Nephron progenitor cell (in vitro differentiated cells): ENCODE results near the gene CERS6.
"Not testable (repeated sequence)": the region's sequence is repeated elsewhere in the genome, so short reads cannot be mapped to it uniquely, and the experiment has no call there.

Source experiments
- DNase-seq: peaks from one replicate; pipeline ENCODE4 v3.0.0; 2021
- H3K27ac Mint-ChIP-seq: 2 replicates; pipeline ENCODE4 v1.8.0; 2021; ENCODE audit warnings: mild to moderate bottlenecking, moderate library complexity, mixed read lengths
- H3K27me3 Mint-ChIP-seq: 2 replicates; pipeline ENCODE4 v1.8.0; 2021; ENCODE audit warnings: mild to moderate bottlenecking, low read depth, mixed read lengths; ENCODE audit not compliant: poor library complexity
- H3K36me3 Mint-ChIP-seq: 2 replicates; pipeline ENCODE4 v1.8.0; 2021; ENCODE audit warnings: low read depth, mixed read lengths
- H3K4me1 Mint-ChIP-seq: 2 replicates; pipeline ENCODE4 v1.8.0; 2021; ENCODE audit warnings: mixed read lengths
- H3K4me3 Mint-ChIP-seq: 2 replicates; pipeline ENCODE4 v1.8.0; 2021; ENCODE audit warnings: mild to moderate bottlenecking, moderate library complexity, mixed read lengths
- H3K9me3 Mint-ChIP-seq: 2 replicates; pipeline ENCODE4 v1.8.0; 2021; ENCODE audit warnings: mild to moderate bottlenecking, moderate library complexity, mixed read lengths
- CTCF ChIP-seq: fragments of 200-600 bp; sonication (generic); IDR thresholded peaks from 2 replicates; pipeline ENCODE4 v1.5.0; 2021; ENCODE audit warnings: antibody characterized with exemption

The CERS6 gene

GRCh38 chr2:168661863-168662256, 205.8 kb downstream of the CERS6 start:
- Mint-ChIP-seq H3K27ac (peak overlapping the region; percentile 43), H3K36me3 (peaks cover 3% of the 10 kb centered on the region), H3K9me3 (no peaks in the 10 kb centered on the region), H3K4me3 (no peak overlapping the region), H3K27me3 (no peaks in the 10 kb centered on the region), H3K4me1 (peaks cover 30% of the 10 kb centered on the region)
- no peak for TF ChIP-seq CTCF
- no peak for DNase-seq

- no peak for TF ChIP-seq CTCF
- Mint-ChIP-seq H3K36me3 (no peaks in the 10 kb centered on the region), H3K27me3 (no peaks in the 10 kb centered on the region), H3K9me3 (no peaks in the 10 kb centered on the region), H3K4me3 (no peak overlapping the region), H3K4me1 (peaks cover 30% of the 10 kb centered on the region), H3K27ac (no peak overlapping the region)
- DNase-seq, result no peak
Observed at GRCh38 chr2:168662651-168663208, 206.7 kb downstream of the CERS6 start.

- DNase-seq, result no peak
- no peaks in the 10 kb centered on the region for H3K9me3 Mint-ChIP-seq
- H3K4me3 Mint-ChIP-seq, result no peak overlapping the region
- no peak overlapping the region for H3K27ac Mint-ChIP-seq
- no peaks in the 10 kb centered on the region for H3K27me3 Mint-ChIP-seq
- H3K36me3 Mint-ChIP-seq, result no peaks in the 10 kb centered on the region
- no peak for TF ChIP-seq CTCF
- peaks cover 30% of the 10 kb centered on the region for H3K4me1 Mint-ChIP-seq
Observed at GRCh38 chr2:168663993-168664392, 207.9 kb downstream of the CERS6 start.

GRCh38 chr2:168664715-168665114, 208.6 kb downstream of the CERS6 start:
- H3K27ac Mint-ChIP-seq, H3K27me3 Mint-ChIP-seq: not testable (repeated sequence)

GRCh38 chr2:168666339-168666738, 210.3 kb downstream of the CERS6 start:
- Mint-ChIP-seq H3K4me1 (peaks cover 15% of the 10 kb centered on the region), H3K27ac (no peak overlapping the region), H3K4me3 (no peak overlapping the region), H3K36me3 (no peaks in the 10 kb centered on the region), H3K27me3 (no peaks in the 10 kb centered on the region), H3K9me3 (no peaks in the 10 kb centered on the region)
- no peak for DNase-seq
- no peak for TF ChIP-seq CTCF

More at GRCh38 chr2:168664715-168665114, 208.6 kb downstream of the CERS6 start:
- not testable (repeated sequence) for H3K9me3 Mint-ChIP-seq, DNase-seq, H3K4me3 Mint-ChIP-seq, H3K36me3 Mint-ChIP-seq
- peaks cover 30% of the 10 kb centered on the region for H3K4me1 Mint-ChIP-seq

GRCh38 chr2:168667156-168667555, 211.1 kb downstream of the CERS6 start:
- H3K4me3 Mint-ChIP-seq, result no peak overlapping the region
- no peaks in the 10 kb centered on the region for H3K36me3 Mint-ChIP-seq
- H3K9me3 Mint-ChIP-seq, result no peaks in the 10 kb centered on the region
- TF ChIP-seq CTCF, result no peak
- no peak overlapping the region for H3K27ac Mint-ChIP-seq
- H3K4me1 Mint-ChIP-seq, result peaks cover 7% of the 10 kb centered on the region
- no peaks in the 10 kb centered on the region for H3K27me3 Mint-ChIP-seq
- DNase-seq, result no peak
